HG03442 (cell line): ENCODE results near the gene KRTAP17-1.
"Not testable (repeated sequence)": the region's sequence is repeated elsewhere in the genome, so short reads cannot be mapped to it uniquely, and the experiment has no call there.

Experiments
- ATAC-seq: cut with Tn5 transposase; IDR thresholded peaks from one replicate; pipeline ENCODE4 v1.9.1; 2021; ENCODE audit warnings: mild to moderate bottlenecking, moderate library complexity; ENCODE audit not compliant: unreplicated experiment

The KRTAP17-1 gene, protein sequence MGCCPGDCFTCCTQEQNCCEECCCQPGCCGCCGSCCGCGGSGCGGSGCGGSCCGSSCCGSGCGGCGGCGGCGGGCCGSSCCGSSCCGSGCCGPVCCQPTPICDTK

DNA sequence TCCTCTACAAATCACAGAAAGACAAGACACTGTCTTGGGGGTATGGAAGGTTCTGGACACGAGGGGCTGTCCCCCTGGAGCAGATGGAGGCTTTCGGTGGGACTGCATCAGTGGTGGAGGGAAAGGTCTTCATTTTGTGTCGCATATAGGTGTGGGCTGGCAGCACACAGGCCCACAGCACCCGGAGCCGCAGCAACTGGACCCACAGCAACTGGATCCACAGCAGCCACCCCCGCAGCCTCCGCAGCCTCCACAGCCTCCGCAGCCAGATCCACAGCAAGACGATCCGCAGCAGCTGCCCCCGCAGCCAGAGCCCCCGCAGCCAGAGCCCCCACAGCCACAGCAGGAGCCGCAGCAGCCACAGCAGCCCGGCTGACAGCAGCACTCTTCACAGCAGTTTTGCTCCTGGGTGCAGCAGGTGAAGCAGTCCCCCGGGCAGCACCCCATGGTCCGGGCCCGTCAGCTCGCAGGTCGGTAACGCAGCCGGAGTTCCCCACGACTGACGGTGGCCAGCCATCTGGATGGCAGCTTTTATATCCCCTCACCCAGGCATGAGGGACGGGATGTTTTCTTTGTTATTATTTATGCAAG lies at the start of gene KRTAP17-1:
TSS of gene KRTAP17-1 (minus strand) at position 507 of the 591 bp plus-strand sequence. CDS start at position 447, 60 bp downstream.
- no peak for ATAC-seq

DNA sequence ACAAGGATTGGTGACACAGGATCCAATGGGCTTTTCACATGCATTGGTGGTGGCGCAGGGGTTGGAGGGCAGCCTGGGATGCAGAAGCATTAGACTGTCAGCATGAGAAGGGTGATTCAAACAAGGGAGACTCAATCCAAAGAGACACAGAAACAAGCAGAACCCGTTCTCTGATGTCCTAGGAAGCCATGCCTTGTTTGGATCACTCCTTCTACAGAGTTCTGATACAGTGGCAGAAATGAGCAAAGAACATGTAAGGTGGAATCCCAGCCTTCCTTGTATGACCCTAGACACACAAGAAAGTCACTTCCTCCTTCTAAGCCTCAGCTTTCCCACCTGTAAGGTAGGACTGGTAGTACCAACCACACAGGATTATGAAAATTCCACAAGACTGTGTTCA lies 48.4 kb upstream of the KRTAP17-1 start:
- no peak for ATAC-seq

DNA sequence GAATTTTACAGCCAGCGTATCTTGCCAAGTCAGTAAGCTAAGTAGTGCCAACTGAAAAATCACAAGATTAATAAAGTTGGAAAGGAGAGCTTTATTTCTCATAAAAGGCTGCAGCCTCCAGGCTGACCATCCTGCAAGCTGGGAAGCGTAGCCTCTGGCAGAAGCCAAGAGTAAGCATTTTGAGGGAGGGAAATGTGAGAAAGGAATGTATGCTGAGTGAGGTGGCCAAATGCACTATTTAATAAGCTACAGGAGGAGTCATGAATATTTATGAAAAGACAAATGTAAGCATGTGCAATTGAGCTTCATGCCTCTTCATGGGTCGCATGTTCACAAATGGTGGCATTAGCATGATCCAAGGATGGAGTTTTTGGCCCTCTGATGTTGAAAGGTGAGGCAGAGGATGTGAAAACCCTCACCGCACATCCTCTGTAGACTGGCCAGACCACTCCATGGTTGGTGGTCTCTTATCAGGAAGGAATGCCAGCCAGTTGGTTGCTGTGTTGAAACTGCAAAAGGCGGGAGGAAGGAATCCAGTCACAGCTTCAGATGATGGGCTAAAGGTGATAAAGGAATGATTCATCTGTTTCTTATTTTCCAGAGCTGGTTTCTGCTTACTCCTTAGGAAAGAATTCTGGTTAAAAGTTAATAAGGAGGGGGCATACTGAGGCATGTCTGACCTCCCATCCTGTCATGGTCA lies 44.9 kb upstream of the KRTAP17-1 start:
- no peak for ATAC-seq

DNA sequence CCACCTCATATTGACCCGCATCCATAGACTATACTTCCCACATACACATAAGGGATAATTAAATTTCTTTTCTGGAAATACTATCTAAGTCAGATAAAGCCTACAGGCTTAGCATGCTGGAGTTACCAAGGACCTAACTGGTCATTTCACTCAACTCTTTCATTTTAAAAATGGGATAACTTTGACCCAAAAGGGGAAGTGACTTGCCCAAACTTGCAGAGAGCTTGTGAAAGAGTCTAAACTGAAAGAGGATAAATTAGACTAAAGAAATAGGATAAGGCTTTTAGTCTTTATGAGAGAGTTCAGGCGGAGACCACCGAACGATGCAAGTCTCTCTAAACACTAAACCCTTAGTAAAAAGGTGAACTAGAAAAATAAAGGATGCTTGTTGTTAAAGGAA lies 39.0 kb upstream of the KRTAP17-1 start:
- no peak for ATAC-seq

DNA sequence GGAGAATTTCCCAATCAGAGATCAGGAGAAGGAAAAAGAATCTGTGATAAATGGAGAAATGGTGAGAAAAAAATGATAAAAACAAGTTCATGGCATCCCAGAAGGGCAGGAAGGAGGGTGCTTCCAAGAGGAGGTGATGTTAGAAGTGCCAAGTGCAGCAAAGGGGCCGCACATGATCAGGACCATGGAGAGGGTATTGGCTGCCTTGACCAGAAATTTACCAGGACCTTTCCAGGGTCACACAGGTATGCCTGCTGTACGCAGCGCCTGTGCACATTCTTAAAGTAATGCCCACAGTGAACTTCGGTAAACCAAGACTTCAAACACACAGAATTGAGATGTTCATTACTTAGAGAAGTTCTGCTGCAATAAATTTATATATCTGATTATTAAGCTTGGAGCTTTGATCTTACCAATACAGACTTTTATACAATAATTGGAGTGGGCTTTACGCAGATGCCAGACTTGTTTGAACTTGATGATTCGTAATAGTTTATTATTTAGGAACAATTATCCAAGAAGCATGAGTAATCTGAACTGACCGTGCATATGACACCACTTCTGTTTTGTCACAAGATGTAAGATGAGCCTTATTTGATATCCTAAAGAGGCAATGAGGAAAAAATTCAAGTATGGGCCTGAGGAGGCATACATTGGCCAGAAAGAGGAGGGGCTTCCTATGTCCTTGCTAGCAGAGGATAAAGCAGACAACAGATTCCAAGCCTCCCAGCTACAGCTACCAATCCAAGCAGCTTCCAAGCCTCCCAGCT lies 37.3 kb upstream of the KRTAP17-1 start:
- ATAC-seq: no peak

DNA sequence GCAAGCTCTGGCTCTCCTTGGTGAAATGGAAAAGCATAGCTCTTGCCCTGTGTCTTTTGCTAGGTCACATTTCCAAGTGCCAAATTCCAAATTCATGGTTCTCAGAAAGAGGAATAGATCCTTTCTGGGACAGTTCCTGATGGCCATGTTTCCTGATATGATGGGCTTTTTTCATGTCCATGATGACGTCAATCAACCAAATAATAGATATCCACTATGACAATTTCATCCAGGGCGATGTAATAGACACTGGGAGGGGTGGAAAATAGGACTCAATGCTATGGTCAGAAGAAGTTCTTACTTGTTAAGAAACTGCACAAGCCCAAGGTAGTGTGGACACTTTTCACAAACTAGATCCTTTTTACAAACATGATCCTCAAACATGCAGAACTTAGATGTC lies 35.7 kb upstream of the KRTAP17-1 start:
- ATAC-seq: no peak

DNA sequence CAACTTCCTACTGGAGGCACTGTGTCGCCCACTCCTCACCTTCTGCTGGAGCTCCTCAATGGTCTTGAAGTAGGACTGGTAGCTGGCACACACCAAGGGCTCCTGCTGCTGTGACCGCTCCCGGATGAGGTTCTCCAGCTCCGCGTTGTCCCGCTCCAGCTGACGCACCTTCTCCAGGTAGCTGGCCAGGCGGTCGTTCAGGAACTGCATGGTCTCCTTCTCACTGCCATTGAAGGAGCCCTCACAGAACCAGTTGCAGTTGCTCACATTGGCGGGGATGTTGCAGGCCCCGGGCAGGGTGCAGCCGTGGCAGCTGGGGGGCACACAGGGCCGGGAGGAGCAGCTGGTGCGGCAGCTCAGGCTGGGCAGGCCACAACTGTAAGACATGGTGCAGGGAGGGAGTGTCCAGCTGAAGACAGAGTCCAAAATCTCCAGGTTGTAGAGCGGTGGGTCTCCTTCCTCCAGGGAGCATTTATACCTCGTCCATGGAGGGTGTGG lies 34.9 kb upstream of the KRTAP17-1 start, which contains the start of gene KRT33A:
TSS of gene KRT33A (minus strand) at position 448 of the 498 bp plus-strand sequence. CDS start at position 387, 61 bp downstream.
- ATAC-seq: not testable (repeated sequence)

DNA sequence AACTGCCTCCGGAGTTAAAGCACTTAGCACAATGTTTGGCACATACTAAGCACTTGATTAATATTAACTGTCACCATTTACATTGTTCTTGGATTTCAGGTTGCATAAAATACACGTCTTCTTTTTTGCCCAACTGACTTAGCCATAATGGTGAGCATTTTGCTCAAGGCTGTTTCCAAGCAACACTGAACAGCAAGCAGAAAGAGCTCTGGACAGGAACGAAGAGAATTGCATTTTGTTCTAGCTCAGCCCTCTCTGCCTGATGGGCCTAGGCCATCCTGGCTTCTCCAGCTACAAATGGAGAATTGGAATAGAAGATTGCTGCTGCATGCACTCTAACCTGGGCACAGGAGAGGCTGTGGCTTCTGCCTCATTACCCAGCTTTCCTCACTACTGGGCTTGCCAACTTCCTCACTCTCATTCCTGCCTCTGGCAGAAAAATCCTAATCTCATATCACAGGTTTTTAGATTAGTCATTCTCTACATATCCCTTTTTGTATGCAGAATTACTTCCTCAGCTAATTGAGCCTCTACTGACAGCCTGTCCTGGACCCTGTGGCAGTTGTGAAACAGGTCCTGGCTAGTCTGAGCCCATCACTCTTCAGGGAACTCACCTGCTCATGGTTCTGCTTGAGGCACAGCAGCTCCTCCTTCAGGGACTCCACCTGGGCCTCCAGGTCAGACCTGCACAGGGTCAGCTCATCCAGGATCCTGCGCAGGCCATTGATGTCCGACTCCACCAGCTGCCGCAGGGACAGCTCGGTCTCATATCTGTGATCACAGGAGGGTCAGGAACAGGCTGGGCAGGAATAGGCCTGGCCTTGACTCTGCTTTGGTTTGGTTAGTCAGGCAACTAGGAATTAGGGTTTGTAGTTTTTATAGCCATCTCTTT lies 32.6 kb upstream of the KRTAP17-1 start:
- ATAC-seq: no peak

DNA sequence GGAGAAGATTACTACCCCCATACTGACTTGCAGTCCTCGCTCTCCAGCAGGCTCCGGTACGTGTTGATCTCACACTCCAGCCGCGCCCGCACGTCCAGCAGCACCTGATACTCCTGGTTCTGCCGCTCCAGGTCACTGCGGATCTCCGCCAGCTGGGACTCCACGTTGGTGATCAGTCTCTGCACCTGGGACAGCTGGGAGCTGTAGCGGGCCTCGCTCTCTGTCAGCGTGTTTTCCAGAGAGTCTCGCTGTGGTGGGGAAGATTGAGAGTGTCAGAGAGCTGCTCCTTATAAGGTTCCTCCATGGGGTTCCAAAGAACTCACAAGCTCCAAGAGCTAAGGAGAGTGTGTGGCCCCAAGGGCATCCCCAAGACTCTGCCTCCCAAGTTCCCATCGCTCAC lies 30.9 kb upstream of the KRTAP17-1 start:
- not testable (repeated sequence) for ATAC-seq

DNA sequence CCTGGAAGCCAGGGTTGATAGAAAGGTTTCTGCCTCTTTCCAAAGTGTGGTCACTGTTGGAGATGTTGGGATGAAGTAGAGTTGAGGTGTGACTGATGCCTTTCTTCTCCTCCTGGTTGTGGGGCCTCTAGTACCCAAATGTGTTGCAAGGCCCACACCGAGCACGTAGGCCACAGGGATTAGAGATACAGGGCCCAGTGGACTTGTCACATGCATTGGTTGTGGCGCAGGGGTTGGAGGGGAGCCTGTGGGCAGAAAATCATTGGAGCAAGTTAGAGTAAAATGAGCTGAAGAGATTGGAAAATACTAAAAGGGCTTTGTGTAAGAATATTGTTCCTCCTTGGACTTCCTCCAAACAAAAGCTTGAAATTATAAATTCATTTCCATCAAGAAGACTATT lies 30.5 kb upstream of the KRTAP17-1 start:
- ATAC-seq: no peak

DNA sequence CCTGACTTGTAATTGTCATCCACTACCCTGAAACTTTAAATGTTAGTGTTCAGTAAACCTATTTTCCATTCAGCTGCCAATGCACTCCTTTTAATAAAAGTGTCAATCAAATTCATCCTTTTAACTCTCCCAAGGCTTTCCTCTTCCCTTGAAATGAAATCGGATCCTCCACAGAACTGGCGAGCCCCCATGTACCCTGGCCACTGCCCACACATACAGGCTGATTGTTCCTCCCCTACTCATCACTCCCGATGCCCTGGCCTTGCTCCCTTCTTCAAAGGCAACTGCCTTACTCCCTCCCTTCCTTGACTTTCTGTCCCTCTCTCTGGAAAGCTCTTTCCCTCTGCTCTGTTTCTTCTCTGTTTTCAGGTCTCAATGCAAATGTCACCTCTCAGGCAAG lies 27.5 kb upstream of the KRTAP17-1 start:
- no peak for ATAC-seq

DNA sequence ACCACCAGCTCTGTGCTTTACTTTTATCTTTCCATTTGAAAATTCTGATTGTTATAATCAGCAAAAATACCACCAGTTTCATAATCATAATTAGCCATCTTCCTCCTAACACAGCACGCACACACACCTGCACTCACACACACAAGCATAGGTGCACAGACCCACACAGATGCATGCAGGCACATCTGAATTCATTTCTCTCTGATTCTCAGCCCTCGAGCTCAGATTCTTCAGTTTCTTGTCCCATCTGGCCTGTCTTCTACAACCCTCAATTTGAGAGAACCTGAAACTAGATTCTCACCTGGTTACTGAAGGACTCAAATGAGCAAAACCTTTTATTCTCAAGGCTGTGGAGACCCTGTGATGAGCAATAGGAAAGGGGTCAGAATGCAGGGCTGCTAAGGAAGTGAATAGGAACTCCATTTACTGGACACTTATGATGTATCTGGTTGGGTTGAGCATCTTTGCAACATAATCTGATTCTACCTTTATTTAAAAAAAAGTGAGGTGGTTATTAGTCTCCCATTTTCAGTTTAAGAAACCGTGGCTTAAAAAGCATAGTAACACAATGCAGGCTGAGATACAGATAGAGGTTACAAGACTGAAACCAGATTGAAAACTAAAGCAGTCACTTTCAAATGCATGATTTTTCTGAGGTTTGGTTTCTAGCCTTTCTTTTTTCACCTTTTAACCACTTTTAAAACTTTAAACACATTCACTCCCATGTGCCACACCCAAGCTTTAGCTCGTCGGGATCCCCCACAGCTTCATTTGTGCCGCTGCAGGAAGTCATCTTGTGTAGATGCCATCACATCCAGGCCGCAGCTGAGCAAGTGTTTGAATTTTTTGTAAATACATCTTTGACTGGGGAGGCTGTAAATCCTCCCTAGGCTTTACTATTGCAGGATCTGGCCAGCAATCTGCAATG lies 25.7 kb upstream of the KRTAP17-1 start:
- no peak for ATAC-seq

DNA sequence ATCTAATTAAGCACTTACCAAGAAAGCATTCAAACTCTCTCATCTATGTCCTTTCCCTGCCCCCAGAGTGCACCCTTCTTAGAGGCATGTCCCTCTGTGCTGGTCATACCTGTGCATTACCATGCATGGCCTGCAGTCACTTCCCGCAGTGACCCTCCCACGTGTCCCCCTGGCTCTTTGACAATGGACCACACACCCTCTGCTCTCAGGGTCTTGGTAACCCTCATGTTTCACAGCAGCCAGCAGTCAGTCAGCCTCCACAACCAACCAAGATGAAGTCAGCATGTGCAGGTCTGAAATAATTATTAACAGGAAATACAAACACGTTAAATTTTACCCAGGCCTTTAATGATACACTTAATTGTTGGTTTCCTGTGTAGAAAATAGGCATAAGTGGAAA lies 25.0 kb upstream of the KRTAP17-1 start:
- no peak for ATAC-seq

DNA sequence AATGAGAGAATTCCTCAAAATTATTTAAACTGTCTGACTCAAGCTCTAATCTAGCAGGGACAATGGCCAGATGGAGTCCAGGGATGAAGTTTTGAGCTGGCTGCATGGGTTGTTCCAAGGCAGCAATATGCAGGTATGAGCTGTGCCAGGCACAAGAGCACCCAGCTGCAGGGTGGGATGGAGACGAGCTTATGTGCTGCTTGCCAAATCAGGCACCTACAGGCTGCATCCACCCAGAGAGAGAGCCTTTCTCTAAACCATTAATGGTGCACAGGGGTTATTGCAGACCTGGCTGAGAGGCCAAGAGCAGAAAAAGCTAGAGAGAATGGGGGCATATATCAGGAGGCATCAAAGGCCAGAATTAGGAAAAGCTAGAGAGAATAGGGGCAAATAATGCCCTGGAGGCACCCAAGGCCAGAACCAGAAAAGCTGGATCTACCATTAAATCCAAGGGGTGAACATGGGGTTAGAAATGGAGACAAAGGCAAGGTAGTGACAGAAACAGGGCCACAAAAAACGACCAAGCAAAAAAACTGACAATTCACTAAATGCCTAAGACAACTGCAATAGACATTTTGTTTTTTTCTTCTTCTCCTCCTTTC lies 24.2 kb upstream of the KRTAP17-1 start:
- ATAC-seq: no peak

DNA sequence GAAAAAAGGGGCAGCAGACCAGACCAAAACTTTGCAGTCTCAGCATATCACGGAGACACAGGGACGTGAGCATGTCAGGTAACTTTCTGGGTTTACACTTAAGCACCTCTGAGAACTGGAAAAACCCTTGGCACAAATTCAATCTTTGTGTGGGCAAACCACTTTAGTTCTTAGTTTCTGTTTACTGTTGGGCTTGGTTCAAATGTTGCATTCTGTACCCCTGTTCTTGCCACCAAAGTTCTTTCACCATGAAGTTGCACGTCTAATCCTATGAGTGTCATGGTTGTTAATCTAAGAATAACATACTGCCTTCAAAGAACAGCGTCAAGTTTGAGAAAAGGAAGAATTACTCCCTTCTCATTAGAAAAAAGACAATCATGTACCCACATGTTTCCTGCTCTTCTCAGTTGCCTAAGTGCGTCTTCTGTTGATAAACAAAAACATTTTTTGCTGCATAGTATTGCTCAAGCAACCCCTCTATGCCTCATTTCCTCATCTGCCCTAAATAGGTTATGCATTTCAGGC lies 23.5 kb upstream of the KRTAP17-1 start:
- ATAC-seq: no peak

DNA sequence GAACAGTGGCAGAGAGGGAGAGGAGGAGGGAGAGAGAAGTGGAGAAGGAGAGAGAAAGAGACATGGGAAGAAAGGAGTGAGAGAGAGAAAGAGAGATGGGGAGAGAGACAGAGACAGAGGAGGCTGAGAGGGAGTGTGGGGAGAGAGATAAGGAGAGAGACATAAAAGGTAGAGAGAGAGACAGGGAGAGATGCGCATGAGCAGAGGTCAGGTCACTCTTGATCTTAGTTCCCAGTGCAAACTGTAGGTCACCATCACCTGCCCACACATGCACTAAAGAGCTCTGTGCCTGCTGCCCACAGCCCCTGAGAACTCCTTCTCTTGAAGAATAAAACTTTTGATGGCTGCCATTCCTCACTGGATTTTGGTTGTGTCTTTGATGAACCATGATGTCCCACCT lies 20.2 kb upstream of the KRTAP17-1 start:
- no peak for ATAC-seq

DNA sequence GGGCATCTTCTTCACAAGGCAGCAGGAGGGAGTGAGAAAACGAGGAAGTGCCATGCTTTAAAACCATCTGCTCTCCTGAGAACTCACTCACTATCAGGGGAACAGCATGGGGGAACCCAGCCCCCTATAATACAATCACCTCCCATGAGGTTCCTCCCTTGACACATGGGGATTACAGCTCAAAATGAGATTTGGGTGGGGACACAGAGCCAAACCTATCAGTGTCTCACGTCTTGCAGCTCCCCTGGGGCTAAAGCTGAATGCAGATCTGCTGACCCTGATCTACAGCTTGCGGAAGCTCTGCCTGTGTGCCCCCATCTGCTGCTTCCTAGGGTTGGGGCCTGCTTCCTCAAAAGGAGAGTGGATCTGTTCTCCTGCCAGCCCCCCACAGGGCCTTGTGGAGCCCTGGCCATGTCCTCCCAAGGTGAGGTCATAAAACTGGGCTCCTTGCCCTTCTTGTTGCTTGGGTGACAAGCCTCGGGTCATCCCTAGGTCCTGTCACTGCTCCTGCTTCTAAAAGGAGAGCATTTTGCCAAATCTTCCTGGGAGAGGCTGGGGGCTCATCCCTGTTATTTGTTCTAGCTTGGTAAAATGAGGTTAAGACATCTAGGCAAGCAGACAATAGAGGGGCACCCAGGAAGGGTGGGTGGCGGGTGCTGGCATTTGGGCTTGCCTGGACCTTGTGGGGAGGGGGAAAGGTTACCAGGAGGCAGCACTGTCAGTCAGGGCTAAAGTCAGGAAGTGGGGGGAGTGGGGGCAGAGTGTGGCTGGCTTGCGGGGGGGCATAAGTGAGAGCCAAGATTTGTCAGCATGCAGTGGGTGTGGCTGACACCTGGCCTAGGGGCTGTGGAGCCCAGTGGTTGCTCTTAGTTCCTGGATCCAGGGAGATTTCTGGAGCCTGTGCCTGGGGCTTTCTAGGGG lies 19.1 kb upstream of the KRTAP17-1 start:
- no peak for ATAC-seq

DNA sequence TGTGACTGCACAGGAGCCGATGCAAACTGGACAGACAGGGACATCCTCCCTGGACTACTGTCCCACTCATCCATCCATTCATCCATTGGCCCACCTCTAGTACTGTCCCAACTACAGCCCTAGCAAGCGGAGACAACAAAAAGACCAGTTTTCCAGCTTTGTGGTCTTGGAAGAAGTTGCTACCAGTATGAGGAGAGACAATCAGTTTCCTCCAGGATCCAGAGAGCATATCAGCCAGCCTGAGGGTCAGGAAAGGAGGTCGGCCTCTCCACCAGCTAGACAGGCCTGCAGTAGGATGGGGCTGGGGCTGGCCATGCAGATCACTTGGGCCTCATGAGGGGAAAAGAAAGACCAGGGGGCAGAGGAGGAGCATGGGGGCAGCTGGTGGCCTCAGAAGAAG lies 18.3 kb upstream of the KRTAP17-1 start:
- ATAC-seq: no peak
